SK-N-MC (cell line): ENCODE data around the gene MGMT.

Experiments
- EZH2 ChIP-seq: fragments of 200-600 bp; sonication (generic); IDR thresholded peaks from one replicate; pipeline ENCODE4 v1.6.1; 2017; ENCODE audit warnings: antibody characterized with exemption
- FOXP2 ChIP-seq: optimal IDR thresholded peaks from 2 replicates; pipeline ENCODE3; 2011; ENCODE audit warnings: mild to moderate bottlenecking, moderate library complexity; ENCODE audit not compliant: insufficient read depth; ENCODE audit errors: extremely low read length, control extremely low read depth
- POLR2AphosphoS5 ChIP-seq: IDR thresholded peaks from 2 replicates; pipeline ENCODE4 v1.6.1; 2012; ENCODE audit warnings: mild to moderate bottlenecking, low read depth, low read length, borderline replicate concordance

DNA sequence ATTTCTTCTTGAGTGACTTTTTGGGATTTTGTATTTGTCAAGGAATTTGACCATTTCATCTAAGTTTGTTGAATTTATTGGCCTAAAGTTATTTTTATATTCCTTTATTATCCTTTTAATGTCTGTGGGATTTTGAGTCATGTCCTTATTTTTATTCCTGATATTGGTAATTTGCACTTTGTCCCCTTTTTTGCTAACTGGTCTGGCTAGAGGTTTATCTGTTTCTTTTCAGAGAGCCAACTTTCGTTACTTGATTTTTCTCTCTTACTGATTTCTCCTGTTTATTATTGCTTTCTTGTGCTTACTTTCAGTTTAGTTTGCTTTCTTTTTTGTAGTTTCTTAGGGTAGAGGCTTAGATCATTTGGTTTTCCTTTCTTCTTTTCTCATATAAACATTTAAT is 14.6 kb downstream of the MGMT start:
- TF ChIP-seq POLR2AphosphoS5 (no peak), EZH2 (no peak), FOXP2 (no peak)
